Heart left ventricle (tissue), 13 donors: ENCODE measurements around the gene DUSP15.

Experiments
- CTCF ChIP-seq, 12 donors: fragments of 200-600 bp; sonication (generic) in 4 of 12; IDR thresholded peaks; one replicate each; pipeline versions ENCODE4 v1.5.0 to v1.8.0; 2018 to 2022; ENCODE audit warnings: antibody characterized with exemption in 12 of 12, mild to moderate bottlenecking in 5 of 12
- POLR2A ChIP-seq, 2 donors: fragments of 450-650 bp; IDR thresholded peaks; one replicate each; pipeline ENCODE4 v1.6.1; 2017; ENCODE audit warnings: antibody characterized with exemption in 2 of 2, mild to moderate bottlenecking in 2 of 2, moderate library complexity in 2 of 2
- donor health status: ischemic (EF 13 %, LVEDD 7.1; RV severe dilation, severe dysfunction).
- donor health status: DM: no; HTN: yes; CAD: no.
- donor health status: DM: no; HTN: no; CAD: no.
- donor health status: ischemic (EF 25% LVEDD 6.9; RV normal size, moderate dysfunction).
- donor health status: ischemic (EF 25% LVEDD 5.7; RV mildly dilated, moderate dysfunction).
- donor health status: ischemic (EF 35%, LVEDD 5.7; RV mildly dilated, moderate dysfunction).
- donor health status: nonischemic (EF 11% LVEDD 7.7; RV severe dilation, severe dysfunction).
- donor health status: DM: yes; HTN: yes; CAD: no.
- donor health status: PGD.
- donor health status: ischemic (EF 29% LVEDD 5.4; RV normal size, mild dysfunction).
- donor health status: nonischemic (EF 23%, LVEDD 6.1; RV moderate dilation, normal function).

- TF ChIP-seq CTCF (IDR thresholded peaks at IDR 0.05): no peak
- no peak for TF ChIP-seq POLR2A (IDR thresholded peaks at IDR 0.05)
Measured at GRCh38 chr20:31881945-31882344, 11.6 kb upstream of the DUSP15 start.
